IPS-15b (cell line): ENCODE measurements around the gene GYG2.
"Not testable (repeated sequence)": the region's sequence is repeated elsewhere in the genome, so short reads cannot be mapped to it uniquely, and the experiment has no call there.

Source experiments
- H3K27me3 ChIP-seq: one replicate; pipeline ENCODE4 v1.6.1; 2013; ENCODE audit warnings: low read length; ENCODE audit not compliant: control insufficient read depth, insufficient read depth
- H3K36me3 ChIP-seq: one replicate; pipeline ENCODE4 v1.6.1; 2013; ENCODE audit warnings: low read length; ENCODE audit not compliant: control insufficient read depth, insufficient read depth
- H3K4me1 ChIP-seq: one replicate; pipeline ENCODE4 v1.6.1; 2013; ENCODE audit warnings: mild to moderate bottlenecking, low read length; ENCODE audit not compliant: control insufficient read depth, insufficient read depth
- H3K4me3 ChIP-seq: one replicate; pipeline ENCODE4 v1.5.1; 2013; ENCODE audit warnings: low read depth, low read length
- H3K9ac ChIP-seq: one replicate; pipeline ENCODE4 v1.6.1; 2013; ENCODE audit warnings: low read depth, mild to moderate bottlenecking, low read length
- H3K9me3 ChIP-seq: one replicate; pipeline ENCODE4 v1.6.1; 2013; ENCODE audit warnings: mild to moderate bottlenecking, low read length; ENCODE audit not compliant: control insufficient read depth, insufficient read depth

GYG2 gene

DNA sequence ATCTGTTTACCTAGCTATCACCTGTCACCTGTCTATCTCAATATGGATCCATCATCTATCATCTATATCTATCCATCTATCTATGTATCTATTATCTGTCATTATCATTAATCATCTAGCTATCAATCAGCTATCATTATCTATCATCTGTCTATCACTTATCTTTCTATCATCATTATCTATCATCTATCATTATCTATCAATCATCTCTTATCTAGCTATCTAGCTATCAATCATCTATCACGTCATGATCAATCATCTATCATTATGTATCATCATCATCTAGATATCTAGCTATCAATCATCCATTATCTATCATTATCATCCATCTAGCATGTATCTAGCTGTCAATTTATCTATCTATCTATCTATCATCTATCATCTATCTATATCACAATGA is 92.5 kb downstream of the GYG2 start:
- H3K4me3 ChIP-seq, result no peak overlapping the region
- no peaks in the 10 kb centered on the region for H3K4me1 ChIP-seq
- H3K9ac ChIP-seq, result no peak overlapping the region

GRCh38 chrX:2921750-2922149 is 93.0 kb downstream of the GYG2 start:
- H3K36me3 ChIP-seq, result no peaks in the 10 kb centered on the region
- no peak overlapping the region for H3K9ac ChIP-seq
- H3K9me3 ChIP-seq, result no peaks in the 10 kb centered on the region
- no peaks in the 10 kb centered on the region for H3K27me3 ChIP-seq
- no peaks in the 10 kb centered on the region for H3K4me1 ChIP-seq
- H3K4me3 ChIP-seq, result no peak overlapping the region

More for the DNA sequence above, 92.5 kb downstream of the GYG2 start:
- Histone ChIP-seq H3K36me3 (no peaks in the 10 kb centered on the region), H3K27me3 (no peaks in the 10 kb centered on the region), H3K9me3 (no peaks in the 10 kb centered on the region)

DNA sequence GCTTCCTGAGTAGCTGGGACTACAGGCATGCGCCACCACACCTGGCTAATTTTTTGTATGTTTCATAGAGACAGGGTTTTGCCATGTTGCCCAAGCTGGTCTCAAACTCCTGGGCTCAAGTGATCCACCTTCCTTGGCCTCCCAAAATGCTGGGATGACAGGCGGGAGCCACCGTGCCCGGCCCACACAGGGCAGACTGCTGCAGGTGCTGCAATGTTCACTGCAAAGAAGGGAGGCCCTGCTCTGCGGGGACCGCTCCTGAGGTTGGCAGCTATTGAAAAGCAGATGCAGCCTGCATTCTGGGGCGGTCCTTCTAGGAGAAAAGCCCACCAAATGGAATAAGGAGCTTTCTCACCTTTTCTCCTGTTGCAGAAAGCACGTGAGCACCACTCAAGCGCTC is 95.4 kb downstream of the GYG2 start:
- H3K36me3 ChIP-seq, result no peaks in the 10 kb centered on the region
- no peaks in the 10 kb centered on the region for H3K4me1 ChIP-seq
- H3K9ac ChIP-seq, result no peak overlapping the region
- no peaks in the 10 kb centered on the region for H3K9me3 ChIP-seq
- H3K27me3 ChIP-seq, result no peaks in the 10 kb centered on the region
- H3K4me3 ChIP-seq, result no peak overlapping the region

DNA sequence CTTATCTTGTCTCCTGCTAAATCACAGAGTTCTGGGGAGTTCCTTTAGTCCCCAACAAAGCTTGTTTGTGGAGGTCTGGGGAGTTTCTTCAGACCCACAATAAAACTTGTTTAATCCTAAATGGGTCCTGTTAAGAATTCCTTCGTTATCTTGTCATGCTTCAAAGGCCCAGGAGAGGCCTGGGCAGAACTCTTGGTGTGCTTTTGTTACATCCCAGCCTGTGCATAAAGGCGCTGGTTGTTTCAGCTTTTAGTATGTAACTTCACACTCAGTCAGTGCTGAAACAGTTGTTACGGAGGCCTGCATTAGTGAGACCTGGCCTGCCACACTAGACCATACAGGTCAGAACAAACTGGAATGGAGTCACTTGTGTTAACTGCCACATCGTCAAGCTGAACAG is 97.5 kb downstream of the GYG2 start:
- H3K9me3 ChIP-seq, H3K4me3 ChIP-seq, H3K36me3 ChIP-seq, H3K27me3 ChIP-seq, H3K9ac ChIP-seq, H3K4me1 ChIP-seq: not testable (repeated sequence)

- H3K9me3 ChIP-seq, result no peaks in the 10 kb centered on the region
- H3K27me3 ChIP-seq, result no peaks in the 10 kb centered on the region
- no peaks in the 10 kb centered on the region for H3K36me3 ChIP-seq
- peaks cover 10% of the 10 kb centered on the region for H3K4me1 ChIP-seq
- H3K9ac ChIP-seq, result no peak overlapping the region
- no peak overlapping the region for H3K4me3 ChIP-seq
Measured at GRCh38 chrX:2926664-2927275, 98.0 kb downstream of the GYG2 start.

- no peak overlapping the region for H3K9ac ChIP-seq
- no peaks in the 10 kb centered on the region for H3K9me3 ChIP-seq
- H3K27me3 ChIP-seq, result no peaks in the 10 kb centered on the region
- H3K4me1 ChIP-seq, result peaks cover 19% of the 10 kb centered on the region
- H3K4me3 ChIP-seq, result peak overlapping the region; percentile 65
- H3K36me3 ChIP-seq, result no peaks in the 10 kb centered on the region
Measured at GRCh38 chrX:2928191-2928582, 99.5 kb downstream of the GYG2 start.

- H3K4me1 ChIP-seq, result peaks cover 23% of the 10 kb centered on the region
- peak within 1 kb of the TSS; percentile 56 for H3K9ac ChIP-seq
- no peaks in the 10 kb centered on the region for H3K9me3 ChIP-seq
- H3K4me3 ChIP-seq, result peak within 1 kb of the TSS; percentile 65
- no peaks in the 10 kb centered on the region for H3K36me3 ChIP-seq
- H3K27me3 ChIP-seq, result no peaks in the 10 kb centered on the region
Measured at GRCh38 chrX:2928583-2929434, 100.1 kb downstream of the GYG2 start, which contains the start of gene ARSD. ARSD (minus strand) TSS chrX:2929339; CDS start chrX:2929275, 64 bp downstream.

DNA sequence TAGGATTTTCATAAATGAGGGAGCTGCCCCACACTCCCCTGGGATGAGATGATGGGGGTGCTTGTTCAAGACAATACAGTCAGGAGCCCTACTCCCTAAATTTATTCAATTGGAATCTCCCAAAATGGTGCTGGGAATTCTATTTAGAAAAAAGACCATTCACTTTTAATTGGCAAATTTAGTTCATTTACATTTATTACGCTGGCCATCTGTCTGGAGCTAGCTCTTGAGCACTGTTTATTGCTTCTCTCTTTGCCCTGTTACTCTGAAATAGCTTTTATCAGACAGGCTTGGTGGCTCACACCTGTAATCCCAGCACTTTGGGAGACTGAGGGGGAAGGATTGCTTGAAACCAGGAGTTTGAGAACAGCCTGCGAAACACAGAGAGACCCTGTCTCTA is 102.4 kb downstream of the GYG2 start:
- Histone ChIP-seq H3K36me3 (no peaks in the 10 kb centered on the region), H3K4me1 (peaks cover 23% of the 10 kb centered on the region), H3K4me3 (no peak overlapping the region), H3K27me3 (no peaks in the 10 kb centered on the region), H3K9me3 (no peaks in the 10 kb centered on the region), H3K9ac (no peak overlapping the region)

DNA sequence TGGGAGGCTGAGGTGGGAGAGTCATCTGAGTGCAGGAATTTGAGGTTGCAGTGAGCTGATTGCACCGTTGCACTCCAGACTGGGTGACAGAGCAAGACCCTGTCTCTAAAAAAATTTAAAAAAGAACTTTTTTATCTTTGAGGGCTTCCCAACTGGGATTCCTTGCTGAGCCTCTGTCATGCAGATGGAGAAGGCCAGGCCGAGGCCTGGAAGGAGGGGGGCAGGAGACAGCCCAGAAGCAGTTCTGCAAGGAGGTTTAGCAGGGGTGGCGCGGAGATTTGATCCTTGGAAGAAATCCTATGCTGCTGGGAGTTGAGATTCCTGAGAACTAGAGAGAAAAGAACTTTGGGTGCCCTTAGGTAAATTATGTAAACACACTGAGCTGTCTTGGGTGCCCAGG is 102.9 kb downstream of the GYG2 start:
- no peaks in the 10 kb centered on the region for H3K36me3 ChIP-seq
- H3K27me3 ChIP-seq, result no peaks in the 10 kb centered on the region
- H3K9me3 ChIP-seq, result no peaks in the 10 kb centered on the region
- no peak overlapping the region for H3K9ac ChIP-seq
- H3K4me3 ChIP-seq, result peak overlapping the region; percentile 35
- H3K4me1 ChIP-seq, result peaks cover 23% of the 10 kb centered on the region
